ENCODE measurements around the gene EEPD1. TPM values are rescaled to one million over a fixed set of nuclear protein-coding genes. Genes with fewer than 3 reads are reported as not detected.
"Not testable (repeated sequence)": the region's sequence is repeated elsewhere in the genome, so short reads cannot be mapped to it uniquely, and the experiment has no call there.

Gene EEPD1
- total RNA-seq, 1 donor from 2014 or later, result 18.5 TPM

DNA sequence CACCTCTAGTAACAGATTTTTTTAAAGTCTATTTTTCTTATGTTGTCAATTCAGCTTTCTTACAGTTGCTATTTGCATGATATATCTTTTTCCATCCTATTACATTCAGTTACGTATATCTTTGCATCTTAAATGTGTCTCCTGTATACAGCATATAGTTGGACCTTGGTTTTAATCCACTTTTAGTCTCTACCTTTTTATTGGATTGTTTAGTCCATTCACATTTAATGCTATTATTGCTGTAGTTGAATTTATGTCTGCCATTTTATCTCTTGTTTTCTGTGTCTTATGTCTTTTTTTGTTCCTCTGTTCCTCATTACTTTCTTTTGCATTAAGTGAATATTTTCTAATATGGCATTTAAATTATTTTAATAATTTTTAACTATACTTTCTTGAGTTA is 100.6 kb downstream of the EEPD1 start:
- DNase-seq (ENCODE audit: low spot score), result no peak

DNA sequence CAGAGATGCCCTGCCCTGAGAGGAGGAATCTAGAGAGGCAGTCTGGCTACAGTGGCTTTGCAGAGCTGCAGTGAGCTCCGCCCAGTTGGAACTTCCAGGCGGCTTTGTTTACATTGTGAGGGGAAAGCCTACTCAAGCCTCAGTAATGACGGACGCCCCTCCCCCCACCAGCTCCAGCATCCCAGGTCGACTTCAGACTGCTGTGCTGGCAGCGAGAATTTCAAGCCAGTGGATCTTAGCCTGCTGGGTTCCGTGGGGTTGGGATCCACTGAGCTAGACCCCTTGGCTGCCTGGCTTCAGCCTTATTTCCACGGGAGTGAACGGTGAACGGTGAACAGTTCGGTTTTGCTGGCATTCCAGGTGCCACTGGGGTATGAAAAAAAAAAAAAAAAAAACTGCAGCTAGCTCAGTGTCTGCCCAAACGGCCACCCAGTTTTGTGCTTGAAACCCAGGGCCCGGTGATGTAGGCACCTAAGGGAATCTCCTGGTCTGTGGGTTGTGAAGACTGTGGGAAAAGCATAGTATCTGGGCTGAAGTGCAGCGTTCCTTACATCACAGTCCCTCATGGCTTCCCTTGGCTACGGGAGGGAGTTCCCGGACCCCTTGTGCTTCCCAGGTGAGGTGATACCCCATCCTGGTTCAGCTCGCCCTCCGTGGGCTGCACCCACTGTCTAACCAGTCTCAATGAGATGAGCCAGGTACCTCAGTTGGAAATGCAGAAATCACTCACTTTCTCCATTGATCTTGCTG is 105.6 kb downstream of the EEPD1 start:
- not testable (repeated sequence) for DNase-seq (ENCODE audit: low spot score)

DNA sequence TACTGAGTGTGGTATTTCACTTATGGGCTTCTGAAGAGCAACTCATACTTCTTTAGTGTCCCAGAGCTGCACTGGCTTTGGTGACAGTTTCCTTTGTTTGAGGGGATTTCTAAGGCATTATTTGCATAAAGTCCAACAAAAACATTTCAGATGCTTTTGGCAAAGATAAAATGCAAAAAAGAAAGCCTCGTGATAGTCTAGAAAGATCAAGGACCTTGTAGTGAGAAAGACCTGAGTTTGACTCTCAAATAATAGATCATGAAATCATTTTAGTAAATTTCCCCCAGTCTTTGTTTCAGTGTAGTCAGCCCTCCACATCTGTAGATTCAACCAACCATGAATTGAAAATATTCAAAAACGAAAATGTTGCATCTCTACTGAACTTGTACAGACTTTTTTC is 107.4 kb downstream of the EEPD1 start:
- no peak for DNase-seq (ENCODE audit: low spot score)

DNA sequence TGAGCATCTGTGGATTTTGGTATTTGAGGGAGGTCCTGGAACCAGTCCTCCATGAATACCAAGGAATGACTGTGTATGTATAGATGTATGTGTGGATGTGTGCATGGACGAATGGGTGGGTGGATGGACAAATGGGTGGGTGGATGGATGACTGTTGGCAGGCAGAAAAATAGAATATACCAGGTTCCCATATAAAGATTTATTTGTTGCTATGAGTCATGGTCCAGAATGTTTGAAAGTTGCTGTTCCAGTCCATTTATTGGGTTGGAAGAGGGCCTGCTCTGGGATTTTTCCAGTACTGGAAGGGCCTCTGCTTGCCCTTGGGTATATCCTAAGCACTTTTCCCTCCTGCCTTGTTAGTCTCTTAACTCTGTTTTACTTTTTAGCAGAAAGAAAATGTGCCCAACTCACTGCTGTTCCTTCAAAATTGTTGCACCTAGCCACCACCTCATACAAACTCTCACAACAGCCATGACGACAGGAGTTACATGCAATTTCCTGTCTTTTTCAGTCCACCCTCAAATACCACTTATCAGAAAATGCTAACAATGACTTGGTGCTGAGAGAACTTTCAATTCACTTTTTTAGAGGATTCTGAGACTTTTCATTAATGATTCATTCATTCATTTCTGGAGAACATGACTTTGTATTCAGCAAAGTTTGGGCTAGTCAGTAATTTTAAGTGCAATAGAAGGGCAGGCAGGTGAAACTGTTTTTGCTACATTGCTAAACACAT is 108.1 kb downstream of the EEPD1 start:
- DNase-seq (ENCODE audit: low spot score), result no peak

DNA sequence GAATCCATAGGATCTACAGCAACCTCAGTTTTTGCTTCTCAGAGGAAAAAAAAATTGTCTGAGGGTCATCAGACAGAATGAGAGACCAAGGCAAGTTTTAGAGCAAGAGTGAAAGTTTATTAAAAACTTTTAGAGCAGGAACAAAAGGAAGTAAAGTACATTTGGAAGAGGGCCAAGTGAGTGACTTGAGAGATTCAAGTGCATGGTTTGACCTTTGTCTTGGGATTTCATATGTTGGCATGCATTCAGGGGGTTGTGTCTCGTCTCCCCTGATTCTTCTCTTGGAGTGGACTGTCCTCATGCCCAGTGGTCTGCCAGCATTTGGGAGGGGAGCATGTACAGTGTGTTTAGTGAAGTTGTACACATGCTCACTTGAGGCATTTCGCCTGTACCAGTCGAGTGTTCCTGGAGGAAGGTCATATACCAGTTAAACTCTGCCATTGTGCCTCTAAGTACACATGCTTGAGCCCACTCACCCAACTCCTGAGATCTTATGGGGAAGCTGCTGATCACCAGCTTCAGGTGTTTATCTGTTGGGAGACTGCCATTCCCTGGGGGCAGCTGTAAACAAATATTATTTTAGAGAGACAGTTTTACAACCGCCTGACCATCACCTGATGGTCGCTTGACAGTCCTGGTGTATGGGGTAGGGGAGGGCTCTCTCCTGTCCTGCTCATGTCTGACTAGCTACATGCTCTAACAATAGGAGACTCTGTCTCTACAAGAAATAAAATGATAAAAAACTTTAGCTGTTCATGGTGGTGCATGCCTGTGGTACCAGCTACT is 109.4 kb downstream of the EEPD1 start:
- DNase-seq (ENCODE audit: low spot score), result no peak

DNA sequence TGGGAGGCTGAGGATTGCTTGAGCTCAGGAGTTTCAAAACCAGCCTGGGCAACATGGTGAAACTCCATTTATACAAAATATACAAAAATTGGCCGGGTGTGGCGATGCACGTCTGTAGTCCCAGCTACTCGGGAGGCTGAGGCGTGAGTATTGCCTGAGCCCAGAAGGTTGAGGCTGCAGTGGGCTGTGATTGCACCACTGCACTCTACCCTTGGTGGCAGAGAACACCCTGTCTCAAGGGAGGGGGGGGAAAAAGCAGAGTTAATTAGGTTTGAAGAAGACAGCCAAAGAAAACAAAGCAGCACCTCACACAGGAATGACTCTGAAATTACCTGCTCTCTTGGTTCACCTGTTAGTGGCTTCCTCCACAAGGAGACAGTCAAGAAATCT is 110.0 kb downstream of the EEPD1 start:
- no peak for DNase-seq (ENCODE audit: low spot score)

DNA sequence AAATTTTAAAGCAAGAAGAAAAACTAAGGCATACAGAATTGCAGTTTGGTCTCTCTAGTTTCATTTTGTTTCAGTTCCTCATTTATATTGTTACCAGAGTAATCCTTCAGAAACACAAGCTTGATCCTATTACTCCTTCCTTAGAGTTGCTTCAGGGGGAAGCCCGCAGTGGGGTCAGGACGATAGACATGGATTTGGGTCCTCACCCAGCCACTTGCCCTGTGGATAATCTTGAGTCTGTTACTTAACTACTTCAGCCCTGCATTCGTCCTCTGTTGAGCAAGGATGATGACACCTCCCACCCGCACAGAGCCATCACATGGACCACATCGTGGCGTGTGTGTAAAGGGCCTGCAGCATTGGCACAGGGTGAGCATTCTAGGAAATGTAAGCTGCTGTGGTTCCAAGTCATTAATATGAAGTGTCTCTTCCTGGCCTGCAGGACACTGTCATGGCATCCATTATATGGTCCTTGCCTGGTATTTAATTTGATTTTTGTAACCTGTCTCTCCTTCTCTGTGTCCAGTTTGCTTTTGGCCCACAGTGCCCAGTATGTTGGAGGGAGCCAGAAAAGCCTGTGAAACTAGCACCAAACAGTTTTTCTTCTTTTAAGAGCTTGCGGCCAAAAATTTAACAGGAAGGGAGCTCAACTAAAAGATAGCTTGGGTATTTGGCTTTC is 111.2 kb downstream of the EEPD1 start:
- DNase-seq (ENCODE audit: low spot score), result no peak

DNA sequence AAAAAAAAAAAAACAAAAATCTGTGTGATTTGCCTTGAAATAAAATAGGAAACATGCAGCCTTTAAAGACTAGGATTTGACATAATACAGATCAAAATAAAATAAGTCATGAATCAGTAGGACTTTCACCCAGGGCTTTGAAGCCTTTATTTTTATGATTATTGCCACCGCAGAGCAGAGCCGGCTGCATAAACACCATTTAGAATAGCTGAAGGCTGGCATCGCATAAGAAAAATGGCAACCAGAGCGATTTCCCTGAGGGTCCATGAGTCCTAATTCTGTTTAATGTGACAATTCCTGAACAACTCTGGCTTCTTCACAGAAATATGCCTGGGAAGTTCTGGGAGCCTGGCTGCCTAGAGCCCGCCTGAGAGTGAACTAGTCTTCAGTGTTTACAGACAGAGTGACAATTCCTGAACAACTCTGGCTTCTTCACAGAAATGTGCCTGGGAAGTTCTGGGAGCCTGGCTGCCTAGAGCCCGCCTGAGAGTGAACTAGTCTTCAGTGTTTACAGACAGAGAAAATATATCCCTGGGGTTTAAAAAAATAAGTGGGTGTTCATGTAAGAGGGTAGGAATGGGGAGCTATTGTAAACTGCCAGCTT is 112.0 kb downstream of the EEPD1 start:
- DNase-seq (ENCODE audit: low spot score), result no peak

DNA sequence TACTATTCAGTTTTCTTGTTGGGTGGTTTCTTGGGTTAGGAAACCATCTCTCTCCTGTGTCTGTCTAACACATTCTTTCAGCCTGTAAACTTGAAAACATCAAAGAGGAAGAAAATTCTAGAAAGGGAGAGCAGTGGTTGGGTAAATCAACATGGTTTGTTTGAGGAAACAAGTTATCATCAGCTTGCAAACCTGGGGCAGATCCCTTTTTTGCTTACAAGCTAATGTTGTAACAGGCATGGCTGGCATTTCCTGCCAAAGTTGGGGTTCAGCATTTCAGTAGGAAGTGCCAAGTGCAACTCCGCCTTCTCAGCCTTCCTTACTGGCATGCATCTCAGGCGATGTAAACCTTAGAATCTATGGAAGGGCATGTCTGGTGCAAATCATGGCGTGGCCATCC is 112.6 kb downstream of the EEPD1 start:
- DNase-seq (ENCODE audit: low spot score), result no peak

DNA sequence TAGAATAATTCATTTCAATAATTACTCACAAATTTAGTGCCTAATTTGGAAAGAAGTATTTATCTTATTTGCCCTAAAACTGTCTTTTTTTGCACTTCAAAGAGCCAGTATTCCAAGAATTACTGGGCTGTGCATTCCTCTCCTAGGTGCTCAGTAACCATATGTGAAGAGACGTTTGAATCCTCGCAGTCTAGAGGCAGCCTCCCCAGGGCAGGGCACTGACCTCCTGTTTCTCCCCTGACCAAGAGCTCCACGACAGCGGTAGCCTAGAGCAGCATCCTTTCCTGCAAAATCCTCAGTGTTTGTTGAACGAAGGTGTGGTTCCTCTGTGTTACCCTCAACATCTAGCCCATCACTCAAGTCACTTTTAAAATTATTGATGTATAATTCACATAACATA is 113.1 kb downstream of the EEPD1 start:
- DNase-seq (ENCODE audit: low spot score), result no peak

DNA sequence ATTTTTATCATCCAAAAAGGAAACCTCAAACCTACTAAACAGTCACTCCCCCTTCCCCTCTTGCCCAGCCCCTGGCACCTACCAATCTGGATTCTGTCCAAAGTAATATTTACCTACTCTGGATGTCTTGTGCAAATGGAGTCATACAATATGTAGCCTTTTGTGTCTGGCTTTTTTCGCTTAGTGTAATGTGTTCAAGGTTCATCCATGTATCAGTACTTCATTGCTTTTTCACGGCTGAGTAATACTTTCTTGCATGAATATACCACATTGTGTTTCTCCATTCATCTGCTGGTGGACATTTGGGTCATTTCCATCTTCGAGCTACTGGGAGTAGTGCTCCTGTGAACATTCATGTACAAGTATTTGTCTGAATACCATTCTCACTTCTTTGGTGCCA is 113.6 kb downstream of the EEPD1 start:
- no peak for DNase-seq (ENCODE audit: low spot score)

DNA sequence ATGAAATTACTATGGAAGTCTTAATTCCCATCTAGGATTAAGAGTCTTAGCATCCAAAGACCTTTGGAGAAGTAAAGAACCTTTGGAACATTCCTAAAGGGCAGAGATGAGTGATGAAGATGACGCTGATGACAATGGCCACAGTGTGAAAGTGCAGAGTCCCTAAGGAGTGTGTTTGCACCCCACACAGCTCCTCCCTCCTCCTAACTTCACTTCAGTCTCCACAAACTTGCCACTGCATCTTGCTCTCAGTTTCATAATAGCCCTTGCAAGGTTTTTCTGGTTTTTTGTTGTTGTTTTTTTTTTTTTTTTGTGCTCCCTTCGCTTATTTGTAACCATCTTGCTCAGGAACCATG is 119.1 kb downstream of the EEPD1 start:
- DNase-seq (ENCODE audit: low spot score), result no peak

DNA sequence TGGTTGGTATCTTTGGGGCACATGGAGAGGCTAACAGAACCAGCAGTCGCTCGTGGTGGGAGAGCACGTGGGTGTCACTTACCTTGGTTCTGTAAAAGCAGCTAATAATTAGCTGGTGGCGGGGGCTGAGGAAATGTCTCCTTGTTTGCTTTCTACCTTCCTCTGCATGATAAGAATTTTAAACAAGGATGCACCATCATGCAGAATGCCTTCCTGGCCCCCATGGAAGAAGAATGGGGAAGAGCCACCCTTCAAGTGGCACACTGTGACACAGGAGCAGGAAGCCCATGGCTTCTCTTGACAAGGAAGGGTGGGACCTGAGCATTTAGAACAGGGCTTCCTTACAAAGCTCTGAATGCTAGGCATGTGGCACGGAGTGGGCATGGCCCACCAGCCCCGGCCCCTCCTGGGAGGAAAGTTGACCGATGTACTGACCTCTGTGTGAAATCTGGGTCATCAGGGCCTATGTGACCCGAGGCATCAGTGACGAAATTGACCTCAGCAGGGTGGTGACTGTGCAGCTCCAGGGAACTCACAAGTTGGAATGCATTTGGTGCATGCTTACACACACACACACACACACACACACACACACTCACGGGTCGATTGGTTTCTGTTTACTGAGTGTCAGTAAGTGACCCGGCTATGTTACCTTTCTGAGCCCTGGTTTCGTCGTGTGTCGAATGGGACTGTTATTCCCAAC is 119.7 kb downstream of the EEPD1 start:
- DNase-seq (ENCODE audit: low spot score), result no peak

DNA sequence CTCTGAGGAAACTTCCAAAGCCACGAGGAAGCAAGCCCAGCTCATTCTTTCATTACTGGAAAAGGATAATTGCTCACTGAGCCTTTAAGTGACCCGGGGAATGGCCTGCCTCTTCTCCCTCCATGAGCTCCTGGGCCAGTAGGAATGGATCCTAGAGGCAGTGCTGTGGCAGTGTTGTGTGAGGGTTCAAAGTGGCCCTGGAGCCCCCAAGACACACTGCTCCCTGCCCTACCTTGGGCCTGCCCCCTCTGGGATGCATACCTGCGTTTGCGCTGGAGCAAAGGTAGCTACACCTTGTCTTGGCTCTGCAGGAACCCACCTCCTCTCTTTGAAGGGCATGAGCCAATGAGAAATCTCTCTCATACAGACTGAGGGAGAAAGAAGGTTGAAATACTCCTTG is 120.8 kb downstream of the EEPD1 start:
- DNase-seq (ENCODE audit: low spot score), result no peak

DNA sequence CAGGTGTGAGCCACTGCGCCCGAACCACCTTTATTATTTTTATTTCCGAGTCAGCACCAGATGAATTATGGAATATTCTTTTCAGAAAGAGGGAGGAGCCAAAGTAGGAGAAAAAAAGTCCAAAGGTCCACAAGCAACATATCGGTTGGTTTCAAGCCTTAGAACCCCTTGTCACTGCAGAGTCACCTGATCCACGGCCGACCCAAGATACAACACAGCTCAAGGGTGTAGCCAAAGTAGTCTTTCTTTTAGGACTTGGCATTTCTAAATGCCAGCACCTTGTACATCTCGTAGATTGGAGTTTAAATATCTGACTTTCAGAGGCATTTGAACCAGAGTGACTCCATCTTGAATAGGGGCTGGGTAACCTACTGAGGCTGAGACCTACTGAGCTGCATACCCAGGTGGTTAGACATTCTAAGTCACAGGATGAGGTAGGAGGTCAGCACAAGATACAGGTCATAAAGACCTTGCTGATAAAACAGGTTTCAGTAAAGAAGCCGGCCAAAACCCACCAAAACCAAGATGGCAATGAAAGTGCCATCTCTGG is 122.8 kb downstream of the EEPD1 start:
- no peak for DNase-seq (ENCODE audit: low spot score)

DNA sequence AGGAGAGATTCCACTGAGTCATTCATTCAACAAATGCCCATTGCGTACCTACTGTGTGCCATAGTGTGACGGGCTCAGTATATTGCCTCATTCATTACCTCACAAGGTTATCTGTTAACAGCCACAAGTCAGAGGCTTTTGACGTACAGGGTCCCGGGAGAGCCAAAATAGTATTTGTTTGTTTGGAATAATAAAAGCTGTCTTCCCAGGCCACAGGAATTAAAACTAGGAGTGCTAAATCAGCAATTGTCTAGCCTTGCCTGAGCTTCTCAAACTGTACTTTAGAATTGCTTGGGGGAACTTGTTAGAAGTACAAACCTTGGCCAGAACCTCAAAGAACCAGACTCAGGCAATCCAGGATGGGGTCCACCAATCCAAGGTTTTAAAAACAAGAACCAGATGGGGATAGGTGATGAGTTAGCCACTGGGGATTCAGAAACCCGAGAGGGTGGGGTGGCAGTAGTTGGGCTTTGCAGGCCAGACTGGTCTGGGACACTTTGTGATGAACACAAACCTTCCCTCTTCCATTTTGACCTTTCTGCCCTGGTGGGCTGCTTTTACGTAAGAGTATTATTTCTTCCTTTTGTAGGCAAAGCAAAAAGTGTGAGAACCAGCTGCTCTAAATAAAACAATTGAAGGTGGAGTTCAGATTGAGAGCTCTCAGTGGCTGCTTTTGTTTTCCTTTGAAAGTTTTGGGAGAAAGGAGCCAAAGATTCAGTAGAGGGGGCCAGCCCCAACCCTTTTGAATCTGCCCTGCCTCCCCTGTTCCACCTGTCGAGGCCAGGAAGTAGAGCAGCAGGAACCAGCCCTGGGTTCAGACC is 123.6 kb downstream of the EEPD1 start:
- DNase-seq (ENCODE audit: low spot score), result no peak

DNA sequence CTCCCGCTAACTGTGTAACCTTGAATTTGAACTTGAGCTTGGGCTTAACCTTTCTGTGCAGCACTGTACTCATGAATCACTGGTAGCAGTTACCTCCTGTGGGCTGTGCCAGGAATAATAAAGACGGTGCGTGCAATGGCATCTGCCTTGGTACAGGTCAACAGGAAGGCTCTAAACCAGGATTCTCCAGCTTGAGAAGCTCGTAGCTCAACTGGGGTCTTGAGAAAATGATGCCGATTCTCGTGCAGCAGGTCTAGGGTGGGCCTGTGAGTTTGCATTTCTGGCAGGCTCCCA is 124.1 kb downstream of the EEPD1 start:
- no peak for DNase-seq (ENCODE audit: low spot score)

DNA sequence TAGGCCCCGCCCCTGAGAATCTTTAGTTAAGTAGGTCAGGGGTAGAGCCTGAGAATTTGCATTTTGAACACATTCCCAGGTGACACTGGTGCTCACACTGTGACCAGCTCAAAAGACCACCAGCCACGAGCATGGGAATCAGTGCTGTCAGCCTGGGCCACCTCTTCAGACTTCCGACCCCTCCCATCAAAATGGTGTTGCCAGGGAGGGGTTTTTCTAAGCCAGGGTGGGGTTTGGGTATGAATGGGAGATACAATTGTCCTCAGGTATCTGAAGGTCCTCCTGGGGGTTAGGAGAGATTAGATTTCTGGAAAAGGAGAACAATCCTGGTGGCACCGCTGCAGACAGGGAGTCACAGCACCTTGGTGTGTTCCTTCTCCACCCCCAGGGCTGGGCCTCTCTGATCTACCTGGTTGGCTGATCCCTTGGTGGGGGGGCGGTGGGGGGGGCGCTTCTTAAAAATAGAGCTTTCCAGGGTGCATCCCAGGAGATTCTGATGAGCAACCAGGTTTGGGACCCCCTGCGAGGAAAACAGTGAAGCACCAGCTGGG is 125.1 kb downstream of the EEPD1 start:
- DNase-seq (ENCODE audit: low spot score), result no peak

DNA sequence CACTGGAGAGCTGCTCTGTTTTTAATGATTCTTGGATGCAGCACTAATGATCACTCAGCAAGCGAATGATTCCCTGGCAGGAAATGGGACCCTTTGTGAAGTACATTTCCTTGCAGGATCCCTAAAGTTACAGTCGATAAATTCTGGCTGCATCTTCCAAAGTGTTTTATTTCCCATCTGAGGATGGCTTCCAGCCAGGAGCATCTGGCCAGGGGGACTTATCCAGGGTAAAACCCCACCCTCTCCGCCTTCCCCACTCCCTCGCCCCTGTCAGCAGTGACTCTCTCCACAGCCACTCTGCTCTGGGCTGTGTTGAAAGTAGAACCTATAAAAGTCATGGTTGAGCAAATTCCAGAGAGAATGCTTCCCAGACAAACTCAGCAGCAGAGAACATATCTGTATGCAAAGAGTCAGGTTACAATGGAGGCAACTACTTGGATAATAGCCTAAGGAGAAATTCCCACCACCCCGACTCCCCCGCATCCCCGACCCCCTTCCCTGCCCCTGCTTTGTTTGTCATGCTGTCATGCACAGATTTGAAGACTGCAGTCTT is 125.6 kb downstream of the EEPD1 start:
- no peak for DNase-seq (ENCODE audit: low spot score)

Data from mesenteric fat pad (tissue), 1 donor.